HepG2 (cell line): ENCODE results near the gene TPX2. TPM values are rescaled to one million over a fixed set of nuclear protein-coding genes. Genes with fewer than 3 reads are reported as not detected.

Experiments
- ATAC-seq: fragments of 200-7000 bp; cut with Tn5 transposase; 3 replicates; pipeline ENCODE4 v1.9.1; 2020; ENCODE audit warnings: mild to moderate bottlenecking, moderate library complexity
- BruUV-seq: library from RNA; stranded (reverse); fragments of 400-500 nt; replicated peaks from 2 replicates; lab custom pipeline; 2021; lab: Mats Ljungman, UMichigan
- CTCF ChIA-PET: fragments of 300-600 bp; formaldehyde crosslinking; extraction: SDS; loops from one replicate; lab custom pipeline; 2021; ENCODE audit warnings: low total read pairs, inconsistent platforms, low intra/inter-chr PET ratio; lab: Yijun Ruan, JAX
- POLR2A ChIA-PET: fragments of 350-600 bp; sonication (Branson Sonifier 250); formaldehyde crosslinking; loops from one replicate; lab custom pipeline; 2020; ENCODE audit warnings: antibody characterized with exemption, inconsistent platforms; lab: Yijun Ruan, JAX
- DNase-seq: peaks from one replicate; pipeline ENCODE4 v3.0.0-alpha.2; 2015; ENCODE audit warnings: low spot score
- FAIRE-seq: peaks from 3 replicates; lab custom pipeline; 2011; peaks lifted over from hg19 to GRCh38; lab: Jason Lieb, UNC
- H2AFZ ChIP-seq: one replicate; pipeline ENCODE4 v1.6.1; 2011; ENCODE audit warnings: low read length, inconsistent platforms
- H3K27ac ChIP-seq: fragments of 300-600 bp; 3 replicates; pipeline ENCODE4 v1.8.0; 2011; ENCODE audit warnings: mixed run types, mild to moderate bottlenecking, mixed read lengths, low read length, inconsistent platforms; ENCODE audit not compliant: insufficient read depth; ENCODE audit errors: extremely low read length
- H3K27me3 ChIP-seq, 2 experiments: fragments of 200-600 bp in 1 of 2; 2 replicates in 1 of 2; 3 replicates in 1 of 2; pipeline versions ENCODE4 v1.6.0 to v1.8.0; 2011; ENCODE audit warnings: low read length in 2 of 2, mild to moderate bottlenecking in 2 of 2, moderate library complexity in 2 of 2, inconsistent platforms in 1 of 2; ENCODE audit not compliant: insufficient read depth in 2 of 2, control insufficient read depth in 1 of 2
- H3K36me3 ChIP-seq, 2 experiments: fragments of 200-600 bp in 1 of 2; replicated peaks in 1 of 2; 2 replicates in 1 of 2; 3 replicates in 1 of 2; pipeline versions ENCODE4 v1.5.1 to v1.8.0; 2011; ENCODE audit warnings: low read length in 2 of 2, inconsistent platforms in 1 of 2; ENCODE audit not compliant: insufficient read depth in 2 of 2, control insufficient read depth in 1 of 2
- H3K4me1 ChIP-seq: 2 replicates; pipeline ENCODE4 v1.5.1; 2012; ENCODE audit warnings: low read length, inconsistent platforms; ENCODE audit not compliant: insufficient read depth
- H3K4me2 ChIP-seq: 2 replicates; pipeline ENCODE4 v1.6.0; 2011; ENCODE audit warnings: low read depth, low read length, inconsistent platforms
- H3K4me3 ChIP-seq, 3 experiments: fragments of 200-600 bp in 1 of 3; sonication (generic), shearing (Covaris generic) in 1 of 3; replicated peaks in 1 of 3; 2 replicates each; pipeline ENCODE4 v1.5.1; 2011 to 2016; ENCODE audit warnings: low read length in 3 of 3, inconsistent platforms in 2 of 3, low read depth in 2 of 3, mild to moderate bottlenecking in 2 of 3, control low read depth in 1 of 3, mixed read lengths in 1 of 3; ENCODE audit not compliant: insufficient read depth in 1 of 3
- H3K79me2 ChIP-seq: one replicate; pipeline ENCODE4 v1.6.1; 2011; ENCODE audit warnings: low read length, inconsistent platforms; ENCODE audit not compliant: insufficient read depth
- H3K9ac ChIP-seq: 2 replicates; pipeline ENCODE4 v1.6.0; 2011; ENCODE audit warnings: mild to moderate bottlenecking, low read depth, low read length, inconsistent platforms; ENCODE audit not compliant: insufficient read depth
- H3K9me3 ChIP-seq: 2 replicates; pipeline ENCODE4 v1.5.1; 2012; ENCODE audit warnings: mild to moderate bottlenecking, low read length
- H4K20me1 ChIP-seq: 2 replicates; pipeline ENCODE4 v1.6.0; 2011; ENCODE audit warnings: inconsistent platforms, mild to moderate bottlenecking, low read length, moderate library complexity; ENCODE audit not compliant: insufficient read depth
- BRCA1 ChIP-seq: sonication (generic); formaldehyde crosslinking; IDR thresholded peaks from 2 replicates; pipeline ENCODE4 v1.4.0; 2020; ENCODE audit warnings: missing genetic modification reagents
- SAP130 ChIP-seq: IDR thresholded peaks from 2 replicates; pipeline ENCODE4 v1.6.1; 2016; ENCODE audit warnings: low read depth
- SIX1 ChIP-seq: sonication (generic); formaldehyde crosslinking; IDR thresholded peaks from 2 replicates; pipeline ENCODE4 v1.4.0; 2020; ENCODE audit warnings: missing genetic modification reagents, borderline replicate concordance
- SP5 ChIP-seq: IDR thresholded peaks from 2 replicates; pipeline ENCODE4 v1.6.1; 2016; ENCODE audit warnings: low read depth, borderline replicate concordance
- TEAD2 ChIP-seq: sonication (generic); formaldehyde crosslinking; IDR thresholded peaks from 2 replicates; pipeline ENCODE4 v1.9.0; 2021; ENCODE audit warnings: missing genetic modification reagents
- ZNF251 ChIP-seq: sonication (generic); formaldehyde crosslinking; IDR thresholded peaks from 2 replicates; pipeline ENCODE4 v1.9.0; 2021; ENCODE audit warnings: mild to moderate bottlenecking, missing genetic modification reagents
- ZNF430 ChIP-seq: sonication (generic); formaldehyde crosslinking; IDR thresholded peaks from 2 replicates; pipeline ENCODE4 v1.9.0; 2021; ENCODE audit warnings: mild to moderate bottlenecking, missing genetic modification reagents
- ZNF431 ChIP-seq: sonication (generic); formaldehyde crosslinking; IDR thresholded peaks from 2 replicates; pipeline ENCODE4 v1.9.0; 2022; ENCODE audit warnings: missing genetic modification reagents, low read depth, mild to moderate bottlenecking, borderline replicate concordance
- ZNF781 ChIP-seq: sonication (generic); formaldehyde crosslinking; IDR thresholded peaks from 2 replicates; pipeline ENCODE4 v1.5.1; 2020; ENCODE audit warnings: borderline replicate concordance, mild to moderate bottlenecking, missing genetic modification reagents; ENCODE audit errors: not compliant biosample characterization
- WGBS: methylation state at CpG from one replicate; pipeline ENCODE4 v1.1.6; 2017; ENCODE audit warnings: low lambda C conversion rate; 5-methylcytosine and 5-hydroxymethylcytosine counted together
- in situ Hi-C: cut with HindIII; loops from 2 replicates; pipeline ENCODE4 v1.10.0; 2017; ENCODE audit warnings: low pct_unique_long_range_greater_than_20kb; ENCODE audit not compliant: extremely low pct_ligation_motif_present
- intact Hi-C: fragments of 100-400 bp; cut with micrococcal nuclease; formaldehyde crosslinking; loops from one replicate; pipeline ENCODE4 v1.10.0; 2022; ENCODE audit not compliant: unreplicated experiment
- polyA plus RNA-seq, 8 experiments: library from polyadenylated mRNA; depleted of rRNA in 3 of 8; stranded (reverse) in 7 of 8; unstranded in 1 of 8; fragments of >200 nt; fragmentation: Illumina TruSeq in 4 of 8; extraction: Trizol in 4 of 8; gene quantifications; 2 replicates each; pipeline versions ENCODE4 v1.2.1 to v1.2.3, GENCODE V29; 2011 to 2016; ENCODE audit warnings: low read depth in 4 of 8, missing spikeins in 1 of 8, mixed read lengths in 1 of 8; ENCODE audit not compliant: insufficient read depth in 1 of 8
- total RNA-seq, 5 experiments: library from RNA; depleted of rRNA; stranded (reverse); fragments of >200 nt; fragmentation: Illumina TruSeq; extraction: Trizol; gene quantifications; 2 replicates each; pipeline ENCODE4 v1.2.3, GENCODE V29; 2016; ENCODE audit warnings: low read depth in 1 of 5
- TF ChIP-seq, protein P1 (sequence below): sonication (generic); formaldehyde crosslinking; IDR thresholded peaks from 2 replicates; pipeline ENCODE4 v1.4.0; 2020; ENCODE audit warnings: mild to moderate bottlenecking, missing genetic modification reagents
- TF ChIP-seq, protein P2 (sequence below): sonication (generic); formaldehyde crosslinking; IDR thresholded peaks from 2 replicates; pipeline ENCODE4 v1.8.1; 2023; ENCODE audit warnings: mild to moderate bottlenecking, missing genetic modification reagents
- TF ChIP-seq, protein P3 (sequence below): sonication (generic); formaldehyde crosslinking; conservative IDR thresholded peaks from 2 replicates; pipeline ENCODE4 v1.4.0; 2020; ENCODE audit warnings: mild to moderate bottlenecking, missing genetic modification reagents, moderate library complexity

Gene TPX2
- total and polyA plus RNA-seq, 2 of the 13 experiments (the other 11 are each of a cell fraction or from before 2014, with no cell fraction given), result 34.3 to 124 TPM

DNA sequence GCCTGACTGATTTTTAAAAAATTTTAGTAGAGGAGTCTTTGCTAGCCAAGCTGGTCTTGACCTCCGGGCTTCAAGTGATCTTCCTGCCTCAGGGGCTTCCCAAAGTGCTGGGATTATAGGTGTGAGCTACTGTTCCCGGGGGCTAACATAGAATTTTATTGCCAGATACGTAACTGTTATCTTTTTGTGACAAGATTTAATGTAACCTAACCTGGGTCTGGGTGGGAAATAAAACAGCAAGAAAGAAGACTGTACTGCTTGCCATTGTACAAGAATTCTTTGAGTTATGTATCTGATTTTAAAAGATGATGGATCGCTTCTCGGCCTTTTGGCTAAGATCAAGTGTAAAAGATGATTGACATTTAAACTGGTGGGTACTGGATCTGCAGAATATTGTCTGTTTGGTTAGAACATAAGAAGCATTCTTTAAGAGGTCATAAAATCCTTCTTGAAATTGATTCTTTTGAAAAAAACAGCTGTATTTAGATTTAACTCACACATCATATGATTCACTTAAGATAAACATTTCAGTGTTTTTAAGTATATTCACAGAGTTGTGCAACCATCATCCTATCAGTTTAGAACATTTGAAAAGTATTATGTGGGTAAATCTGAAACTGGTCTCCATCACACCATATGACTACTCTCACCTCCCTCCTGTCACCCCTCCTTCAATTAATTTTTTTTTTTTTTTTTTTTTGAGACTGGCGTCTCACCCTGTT, 21.6 kb downstream of the TPX2 start (continued):
- TF ChIP-seq, protein P1, sequence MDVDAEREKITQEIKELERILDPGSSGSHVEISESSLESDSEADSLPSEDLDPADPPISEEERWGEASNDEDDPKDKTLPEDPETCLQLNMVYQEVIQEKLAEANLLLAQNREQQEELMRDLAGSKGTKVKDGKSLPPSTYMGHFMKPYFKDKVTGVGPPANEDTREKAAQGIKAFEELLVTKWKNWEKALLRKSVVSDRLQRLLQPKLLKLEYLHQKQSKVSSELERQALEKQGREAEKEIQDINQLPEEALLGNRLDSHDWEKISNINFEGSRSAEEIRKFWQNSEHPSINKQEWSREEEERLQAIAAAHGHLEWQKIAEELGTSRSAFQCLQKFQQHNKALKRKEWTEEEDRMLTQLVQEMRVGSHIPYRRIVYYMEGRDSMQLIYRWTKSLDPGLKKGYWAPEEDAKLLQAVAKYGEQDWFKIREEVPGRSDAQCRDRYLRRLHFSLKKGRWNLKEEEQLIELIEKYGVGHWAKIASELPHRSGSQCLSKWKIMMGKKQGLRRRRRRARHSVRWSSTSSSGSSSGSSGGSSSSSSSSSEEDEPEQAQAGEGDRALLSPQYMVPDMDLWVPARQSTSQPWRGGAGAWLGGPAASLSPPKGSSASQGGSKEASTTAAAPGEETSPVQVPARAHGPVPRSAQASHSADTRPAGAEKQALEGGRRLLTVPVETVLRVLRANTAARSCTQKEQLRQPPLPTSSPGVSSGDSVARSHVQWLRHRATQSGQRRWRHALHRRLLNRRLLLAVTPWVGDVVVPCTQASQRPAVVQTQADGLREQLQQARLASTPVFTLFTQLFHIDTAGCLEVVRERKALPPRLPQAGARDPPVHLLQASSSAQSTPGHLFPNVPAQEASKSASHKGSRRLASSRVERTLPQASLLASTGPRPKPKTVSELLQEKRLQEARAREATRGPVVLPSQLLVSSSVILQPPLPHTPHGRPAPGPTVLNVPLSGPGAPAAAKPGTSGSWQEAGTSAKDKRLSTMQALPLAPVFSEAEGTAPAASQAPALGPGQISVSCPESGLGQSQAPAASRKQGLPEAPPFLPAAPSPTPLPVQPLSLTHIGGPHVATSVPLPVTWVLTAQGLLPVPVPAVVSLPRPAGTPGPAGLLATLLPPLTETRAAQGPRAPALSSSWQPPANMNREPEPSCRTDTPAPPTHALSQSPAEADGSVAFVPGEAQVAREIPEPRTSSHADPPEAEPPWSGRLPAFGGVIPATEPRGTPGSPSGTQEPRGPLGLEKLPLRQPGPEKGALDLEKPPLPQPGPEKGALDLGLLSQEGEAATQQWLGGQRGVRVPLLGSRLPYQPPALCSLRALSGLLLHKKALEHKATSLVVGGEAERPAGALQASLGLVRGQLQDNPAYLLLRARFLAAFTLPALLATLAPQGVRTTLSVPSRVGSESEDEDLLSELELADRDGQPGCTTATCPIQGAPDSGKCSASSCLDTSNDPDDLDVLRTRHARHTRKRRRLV (CRISPR knock-in tag), result no peak
- TF ChIP-seq, protein P2, sequence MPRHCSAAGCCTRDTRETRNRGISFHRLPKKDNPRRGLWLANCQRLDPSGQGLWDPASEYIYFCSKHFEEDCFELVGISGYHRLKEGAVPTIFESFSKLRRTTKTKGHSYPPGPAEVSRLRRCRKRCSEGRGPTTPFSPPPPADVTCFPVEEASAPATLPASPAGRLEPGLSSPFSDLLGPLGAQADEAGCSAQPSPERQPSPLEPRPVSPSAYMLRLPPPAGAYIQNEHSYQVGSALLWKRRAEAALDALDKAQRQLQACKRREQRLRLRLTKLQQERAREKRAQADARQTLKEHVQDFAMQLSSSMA (CRISPR knock-in tag), result no peak

DNA sequence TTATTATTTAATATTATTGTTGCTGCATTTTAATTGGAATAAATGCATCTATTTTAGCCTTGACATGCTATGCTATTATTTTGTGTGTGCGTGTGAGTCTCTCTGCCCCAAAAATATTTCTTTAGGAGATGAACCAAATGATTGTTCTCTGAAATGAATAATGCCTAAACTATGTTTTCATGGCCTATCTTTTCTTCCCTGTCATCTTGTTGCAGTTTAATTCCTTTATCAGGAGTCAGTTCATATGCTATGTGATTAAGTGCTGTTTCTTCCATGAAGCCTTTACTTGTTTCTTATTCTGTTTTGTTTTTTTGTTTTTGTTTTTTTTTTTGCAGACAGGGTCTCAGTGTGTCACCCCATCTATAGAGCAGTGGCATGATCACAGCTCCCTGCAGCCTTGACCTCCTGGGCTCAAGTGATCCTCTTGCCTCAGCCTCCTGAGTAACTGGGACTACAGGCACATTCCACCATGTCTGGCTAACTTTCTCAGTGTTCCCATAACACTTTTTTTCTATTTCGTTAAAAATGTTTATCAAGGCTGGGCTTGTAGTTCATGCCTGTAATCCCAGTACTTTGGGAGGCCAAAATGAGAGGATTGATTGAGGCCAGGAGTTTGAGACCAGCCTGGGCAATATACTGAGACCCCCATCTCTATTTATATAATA, 25.7 kb downstream of the TPX2 start:
- H3K4me1 ChIP-seq, result no peaks in the 10 kb centered on the region
- ChIA-PET POLR2A (no interaction called here), CTCF (no interaction called here)
- no peak overlapping the region for H3K27ac ChIP-seq
- no peak overlapping the region for H3K4me3 ChIP-seq
- H3K9ac ChIP-seq, result no peak overlapping the region
- WGBS, result 93% methylated on average over 2 of the region's 2 CpGs
- in situ Hi-C loops (no loop called here), intact Hi-C loops (no loop called here)
- H3K27me3 ChIP-seq, result no peaks in the 10 kb centered on the region
- H3K9me3 ChIP-seq, result no peaks in the 10 kb centered on the region
- H3K79me2 ChIP-seq, result peaks cover 10% of the 10 kb centered on the region
- peaks cover 21 to 75% of the 10 kb centered on the region in 2 experiments for H3K36me3 ChIP-seq
- H4K20me1 ChIP-seq, result no peaks in the 10 kb centered on the region
- TF ChIP-seq TEAD2 (CRISPR knock-in tag) (no peak), SP5 (CRISPR knock-in tag) (no peak), ZNF431 (CRISPR knock-in tag) (no peak), BRCA1 (CRISPR knock-in tag) (no peak), ZNF430 (CRISPR knock-in tag) (no peak), ZNF251 (CRISPR knock-in tag) (no peak), ZNF781 (CRISPR knock-in tag) (no peak), SIX1 (CRISPR knock-in tag) (no peak), SAP130 (CRISPR knock-in tag) (no peak)
- TF ChIP-seq, protein P3, sequence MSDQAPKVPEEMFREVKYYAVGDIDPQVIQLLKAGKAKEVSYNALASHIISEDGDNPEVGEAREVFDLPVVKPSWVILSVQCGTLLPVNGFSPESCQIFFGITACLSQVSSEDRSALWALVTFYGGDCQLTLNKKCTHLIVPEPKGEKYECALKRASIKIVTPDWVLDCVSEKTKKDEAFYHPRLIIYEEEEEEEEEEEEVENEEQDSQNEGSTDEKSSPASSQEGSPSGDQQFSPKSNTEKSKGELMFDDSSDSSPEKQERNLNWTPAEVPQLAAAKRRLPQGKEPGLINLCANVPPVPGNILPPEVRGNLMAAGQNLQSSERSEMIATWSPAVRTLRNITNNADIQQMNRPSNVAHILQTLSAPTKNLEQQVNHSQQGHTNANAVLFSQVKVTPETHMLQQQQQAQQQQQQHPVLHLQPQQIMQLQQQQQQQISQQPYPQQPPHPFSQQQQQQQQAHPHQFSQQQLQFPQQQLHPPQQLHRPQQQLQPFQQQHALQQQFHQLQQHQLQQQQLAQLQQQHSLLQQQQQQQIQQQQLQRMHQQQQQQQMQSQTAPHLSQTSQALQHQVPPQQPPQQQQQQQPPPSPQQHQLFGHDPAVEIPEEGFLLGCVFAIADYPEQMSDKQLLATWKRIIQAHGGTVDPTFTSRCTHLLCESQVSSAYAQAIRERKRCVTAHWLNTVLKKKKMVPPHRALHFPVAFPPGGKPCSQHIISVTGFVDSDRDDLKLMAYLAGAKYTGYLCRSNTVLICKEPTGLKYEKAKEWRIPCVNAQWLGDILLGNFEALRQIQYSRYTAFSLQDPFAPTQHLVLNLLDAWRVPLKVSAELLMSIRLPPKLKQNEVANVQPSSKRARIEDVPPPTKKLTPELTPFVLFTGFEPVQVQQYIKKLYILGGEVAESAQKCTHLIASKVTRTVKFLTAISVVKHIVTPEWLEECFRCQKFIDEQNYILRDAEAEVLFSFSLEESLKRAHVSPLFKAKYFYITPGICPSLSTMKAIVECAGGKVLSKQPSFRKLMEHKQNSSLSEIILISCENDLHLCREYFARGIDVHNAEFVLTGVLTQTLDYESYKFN, result no peak
- FAIRE-seq (no peak), ATAC-seq (no peak), DNase-seq (no peak)
- no TSS peak for BruUV-seq
- H2AFZ ChIP-seq, result no peak overlapping the region
- no peak overlapping the region for H3K4me2 ChIP-seq
